KOPT-K1 (cell line): Measurements from ENCODE around the gene CCT2.

Experiments used
- H3K27ac ChIP-seq: fragments of 200-600 bp; sonication (generic); 2 replicates; pipeline ENCODE4 v1.5.1; 2016; ENCODE audit warnings: antibody characterized with exemption, mild to moderate bottlenecking, low read depth, low read length; ENCODE audit not compliant: poor library complexity, severe bottlenecking
- H3K36me3 ChIP-seq: fragments of 200-600 bp; sonication (generic); 2 replicates; pipeline ENCODE4 v1.5.1; 2017; ENCODE audit warnings: antibody characterized with exemption, mild to moderate bottlenecking, low read length, moderate library complexity; ENCODE audit not compliant: insufficient read depth
- H3K9me3 ChIP-seq: fragments of 200-600 bp; sonication (generic); 2 replicates; pipeline ENCODE4 v1.5.1; 2017; ENCODE audit warnings: antibody characterized with exemption, low read length, mild to moderate bottlenecking; ENCODE audit not compliant: insufficient read depth, poor library complexity, severe bottlenecking

CCT2 gene

GRCh38 chr12:69644511-69644910 is 59.3 kb downstream of the CCT2 start:
- Histone ChIP-seq H3K27ac (no peak overlapping the region), H3K36me3 (no peaks in the 10 kb centered on the region), H3K9me3 (no peaks in the 10 kb centered on the region)

DNA sequence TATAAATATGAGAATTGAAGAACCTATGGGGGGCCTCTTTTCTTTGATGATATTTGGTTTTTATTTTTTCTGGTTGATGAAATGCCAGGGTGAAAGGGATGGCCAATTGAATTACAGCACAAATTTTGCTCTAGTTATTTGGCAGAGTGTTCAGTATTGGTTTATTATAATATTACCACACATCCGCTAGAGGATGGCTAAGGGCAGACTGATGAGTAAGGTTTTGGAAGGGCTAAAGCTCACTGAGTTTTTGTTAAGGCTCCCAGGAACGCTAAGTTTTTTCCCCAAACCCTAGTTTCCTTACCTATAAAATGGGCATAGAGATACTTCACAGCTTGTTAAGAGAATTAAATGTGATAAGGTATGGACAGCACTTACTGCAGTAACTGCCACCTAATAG is 59.8 kb downstream of the CCT2 start:
- Histone ChIP-seq H3K36me3 (no peaks in the 10 kb centered on the region), H3K27ac (no peak overlapping the region), H3K9me3 (no peaks in the 10 kb centered on the region)

DNA sequence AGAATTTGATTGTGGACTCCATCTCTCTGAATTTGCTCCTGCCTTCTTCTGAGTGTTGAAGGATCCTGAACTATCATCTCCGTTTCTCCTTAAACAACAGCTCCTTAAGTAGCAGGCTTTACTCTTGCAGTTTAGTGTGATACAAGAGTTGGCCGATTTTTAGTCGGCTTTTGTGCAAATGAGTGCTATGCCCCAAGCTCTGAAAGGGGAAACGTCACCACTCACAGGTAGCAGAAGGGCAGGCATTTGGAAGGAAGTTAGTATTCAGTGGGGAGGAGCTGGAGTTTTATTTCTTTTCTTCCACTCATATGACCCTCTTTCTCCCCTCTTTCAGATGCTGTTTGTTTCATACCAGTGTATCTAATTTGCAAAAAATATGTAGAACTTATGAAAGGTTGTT is 61.9 kb downstream of the CCT2 start:
- Histone ChIP-seq H3K9me3 (no peaks in the 10 kb centered on the region), H3K36me3 (no peaks in the 10 kb centered on the region), H3K27ac (no peak overlapping the region)

DNA sequence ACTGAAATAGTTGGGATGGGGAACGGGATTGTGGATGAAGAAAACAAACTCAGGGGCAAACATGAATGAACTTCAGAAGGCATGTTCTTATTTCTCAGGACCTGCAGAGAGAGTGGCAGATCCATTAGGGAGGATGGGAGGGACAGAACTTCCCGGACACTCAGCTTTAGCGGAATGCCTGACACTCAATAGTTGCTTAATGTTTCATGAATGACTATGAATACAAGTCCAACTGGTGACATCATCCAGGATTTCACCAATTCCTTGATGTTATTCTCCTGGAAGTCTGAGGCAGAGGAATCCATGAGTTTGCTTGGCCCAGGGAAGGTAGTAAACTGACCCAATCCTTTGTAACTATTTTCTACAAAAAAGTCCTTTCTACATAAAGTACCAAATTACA is 63.2 kb downstream of the CCT2 start:
- H3K36me3 ChIP-seq, result no peaks in the 10 kb centered on the region
- H3K9me3 ChIP-seq, result no peaks in the 10 kb centered on the region
- no peak overlapping the region for H3K27ac ChIP-seq

- no peaks in the 10 kb centered on the region for H3K9me3 ChIP-seq
- no peak overlapping the region for H3K27ac ChIP-seq
- no peaks in the 10 kb centered on the region for H3K36me3 ChIP-seq
Measured at GRCh38 chr12:69649529-69649928, 64.3 kb downstream of the CCT2 start.
